Thyroid gland (tissue), 4 donors: ENCODE results near the gene RAP1GAP2.

Source experiments
- POLR2A ChIP-seq, 2 donors: fragments of 450-650 bp; IDR thresholded peaks; one replicate each; pipeline ENCODE4 v1.6.1; 2017; ENCODE audit warnings: antibody characterized with exemption in 2 of 2, mild to moderate bottlenecking in 2 of 2, moderate library complexity in 1 of 2
- TF ChIP-seq, protein P1 (sequence below), 6 experiments: fragments of 200-600 bp in 3 of 6; fragments of 450-650 bp in 3 of 6; sonication (generic) in 3 of 6; IDR thresholded peaks; one replicate each; pipeline ENCODE4 v1.5.1; 2016 to 2019; ENCODE audit warnings: antibody characterized with exemption in 6 of 6, mild to moderate bottlenecking in 2 of 6, inconsistent platforms in 1 of 6, moderate library complexity in 1 of 6

DNA sequence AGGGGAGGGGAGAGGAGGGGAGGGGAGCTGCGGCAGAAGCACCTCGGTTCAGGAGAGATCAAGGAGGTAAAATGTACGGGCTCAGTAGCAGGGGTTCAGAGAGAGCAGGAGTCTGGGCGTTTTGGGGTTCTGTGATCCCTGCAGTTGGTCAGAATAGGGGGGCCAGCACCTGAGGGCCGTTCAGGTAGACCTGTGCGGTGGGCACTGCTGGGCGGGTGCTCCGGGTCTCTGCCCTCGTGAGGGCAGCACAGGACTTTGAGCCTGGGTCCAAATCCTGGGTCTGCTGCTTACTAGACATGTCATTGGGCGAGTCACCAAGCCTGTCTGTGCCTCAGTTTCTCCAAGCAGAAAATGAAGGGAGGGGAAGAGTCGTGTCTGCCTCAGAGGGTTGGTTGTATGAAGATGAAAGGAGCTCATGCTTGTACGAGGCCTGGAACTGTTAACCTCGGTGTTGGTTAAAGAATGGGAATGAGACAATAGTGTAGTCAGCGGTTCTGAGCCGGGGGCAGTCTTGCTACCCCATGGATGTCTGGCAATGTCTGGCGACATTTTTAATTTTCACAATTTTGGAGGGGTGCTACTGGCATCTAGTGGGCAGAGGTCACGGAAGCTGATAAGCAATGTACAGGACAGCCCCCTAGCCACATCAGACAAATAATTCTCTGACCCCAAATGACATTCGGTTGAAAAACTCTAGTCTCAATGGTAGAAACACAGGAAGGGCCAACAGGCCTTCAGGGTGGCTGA lies 231.7 kb downstream of the RAP1GAP2 start:
- TF ChIP-seq, protein P1, sequence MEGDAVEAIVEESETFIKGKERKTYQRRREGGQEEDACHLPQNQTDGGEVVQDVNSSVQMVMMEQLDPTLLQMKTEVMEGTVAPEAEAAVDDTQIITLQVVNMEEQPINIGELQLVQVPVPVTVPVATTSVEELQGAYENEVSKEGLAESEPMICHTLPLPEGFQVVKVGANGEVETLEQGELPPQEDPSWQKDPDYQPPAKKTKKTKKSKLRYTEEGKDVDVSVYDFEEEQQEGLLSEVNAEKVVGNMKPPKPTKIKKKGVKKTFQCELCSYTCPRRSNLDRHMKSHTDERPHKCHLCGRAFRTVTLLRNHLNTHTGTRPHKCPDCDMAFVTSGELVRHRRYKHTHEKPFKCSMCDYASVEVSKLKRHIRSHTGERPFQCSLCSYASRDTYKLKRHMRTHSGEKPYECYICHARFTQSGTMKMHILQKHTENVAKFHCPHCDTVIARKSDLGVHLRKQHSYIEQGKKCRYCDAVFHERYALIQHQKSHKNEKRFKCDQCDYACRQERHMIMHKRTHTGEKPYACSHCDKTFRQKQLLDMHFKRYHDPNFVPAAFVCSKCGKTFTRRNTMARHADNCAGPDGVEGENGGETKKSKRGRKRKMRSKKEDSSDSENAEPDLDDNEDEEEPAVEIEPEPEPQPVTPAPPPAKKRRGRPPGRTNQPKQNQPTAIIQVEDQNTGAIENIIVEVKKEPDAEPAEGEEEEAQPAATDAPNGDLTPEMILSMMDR (IDR thresholded peaks at IDR 0.05), result no peak
- no peak for TF ChIP-seq POLR2A (IDR thresholded peaks at IDR 0.05)
